Stomach (tissue), 9 donors: ENCODE results near the gene INTS1. TPM values are rescaled to one million over a fixed set of nuclear protein-coding genes. Genes with fewer than 3 reads are reported as not detected.

ENCODE experiments used
- DNase-seq, 2 donors: peaks; one replicate each; pipeline versions ENCODE4 v3.0.0 to v3.0.0-alpha.2; 2013 to 2019
- H3K27ac ChIP-seq, 5 donors: fragments of 200-600 bp in 4 of 5; sonication (generic) in 4 of 5; one replicate each; pipeline ENCODE4 v1.5.1; 2013 to 2019; ENCODE audit warnings: mild to moderate bottlenecking in 1 of 5, moderate library complexity in 1 of 5
- H3K27me3 ChIP-seq, 3 donors: fragments of 200-600 bp; sonication (generic); one replicate each; pipeline ENCODE4 v1.5.1; 2017 to 2019; ENCODE audit warnings: mixed run types in 1 of 3
- H3K36me3 ChIP-seq, 4 donors: fragments of 200-600 bp; sonication (generic); 1 replicate in 3 of 4; 2 replicates in 1 of 4; pipeline ENCODE4 v1.5.1; 2016 to 2019
- H3K4me1 ChIP-seq, 4 donors: fragments of 200-600 bp; sonication (generic); one replicate each; pipeline ENCODE4 v1.5.1; 2016 to 2019
- H3K4me3 ChIP-seq, 4 donors: fragments of 200-600 bp; sonication (generic) in 3 of 4; one replicate each; pipeline ENCODE4 v1.5.1; 2016 to 2019; ENCODE audit warnings: mild to moderate bottlenecking in 1 of 4
- H3K9me3 ChIP-seq, 4 donors: fragments of 200-600 bp; sonication (generic); one replicate each; pipeline ENCODE4 v1.5.1; 2016 to 2019
- CTCF ChIP-seq, 7 experiments: fragments of 450-650 bp in 4 of 7; fragments of 200-600 bp in 3 of 7; sonication (generic) in 3 of 7; IDR thresholded peaks; one replicate each; pipeline ENCODE4 v1.5.1; 2016 to 2019; ENCODE audit warnings: antibody characterized with exemption in 7 of 7, control low read depth in 2 of 7, mild to moderate bottlenecking in 1 of 7
- EP300 ChIP-seq: sonication (generic); formaldehyde crosslinking; IDR thresholded peaks from one replicate; pipeline ENCODE4 v1.6.1; 2017; ENCODE audit warnings: antibody characterized with exemption
- POLR2A ChIP-seq, 4 donors: fragments of 450-650 bp; IDR thresholded peaks; one replicate each; pipeline ENCODE4 v1.6.1; 2016; ENCODE audit warnings: antibody characterized with exemption in 4 of 4, control low read depth in 2 of 4, mild to moderate bottlenecking in 1 of 4, moderate library complexity in 1 of 4
- POLR2AphosphoS5 ChIP-seq, 3 donors: sonication (generic); formaldehyde crosslinking; IDR thresholded peaks; one replicate each; pipeline ENCODE4 v1.6.1; 2016; ENCODE audit warnings: antibody characterized with exemption in 3 of 3
- WGBS, 5 donors: extraction: QIAGEN DNeasy Blood & Tissue Kit in 3 of 5; methylation state at CpG; one replicate each; pipeline versions ENCODE4 v1.1.5 to v1.1.7; 2013 to 2018; 5-methylcytosine and 5-hydroxymethylcytosine counted together
- intact Hi-C: fragments of 100-400 bp; cut with DNase I; formaldehyde crosslinking; loops from one replicate; pipeline ENCODE4 v1.15.1; 2023; ENCODE audit warnings: low total_unique reads
- polyA plus RNA-seq, 3 donors: library from polyadenylated mRNA; stranded (reverse); fragments of 200-250 nt; gene quantifications; one replicate each; pipeline ENCODE4 v1.2.3, GENCODE V29; 2013
- total RNA-seq, 5 donors: library from RNA; depleted of rRNA; stranded (reverse); fragments of >200 nt; gene quantifications; one replicate each; pipeline versions ENCODE4 v1.1.0 to v1.2.3, GENCODE V29; 2014 to 2016
- donor health status: healthy with polysubstance abuse.
- donor health status: Bipolar disorder and iron deficiency.
- donor health status: healthy.

Gene INTS1
- total and polyA plus RNA-seq, 8 donors, result 24.4 to 724 (median 56.2) TPM

- intact Hi-C loops, result no loop called here
- TF ChIP-seq POLR2A (IDR thresholded peaks at IDR 0.05), result no peak
- H3K27me3 ChIP-seq, result no peaks in the 10 kb centered on the region
- 65 to 80% (median 75%) methylated on average over 15 to 19 of the region's 19 CpGs for WGBS, 5 donors
- H3K4me3 ChIP-seq, result no peak overlapping the region
- H3K4me1 ChIP-seq, result peaks cover 55 to 96% (median 82%) of the 10 kb centered on the region in 4 donors
- H3K36me3 ChIP-seq, result peaks cover 4 to 38% (median 23%) of the 10 kb centered on the region in 4 donors
- no peak for DNase-seq
- H3K9me3 ChIP-seq, result no peaks in the 10 kb centered on the region
- peak overlapping the region in 1 of 5 donors; percentile 23 for H3K27ac ChIP-seq
Observed at GRCh38 chr7:1452205-1452604, 52.0 kb downstream of the INTS1 start.

GRCh38 chr7:1450987-1451386 is 53.2 kb downstream of the INTS1 start:
- Histone ChIP-seq H3K4me1 (peaks cover 45 to 91% (median 77%) of the 10 kb centered on the region in 4 donors), H3K36me3 (peaks cover 4 to 38% (median 23%) of the 10 kb centered on the region in 4 donors), H3K27ac (peak overlapping the region in 2 of 5 donors; percentile 46 to 53), H3K4me3 (no peak overlapping the region), H3K27me3 (no peaks in the 10 kb centered on the region), H3K9me3 (no peaks in the 10 kb centered on the region)
- no peak for DNase-seq
- TF ChIP-seq CTCF (IDR thresholded peaks at IDR 0.05) (no peak), POLR2AphosphoS5 (IDR thresholded peaks at IDR 0.05) (no peak), POLR2A (IDR thresholded peaks at IDR 0.05) (no peak)
- 75 to 90% (median 86%) methylated on average over 8 to 11 of the region's 11 CpGs for WGBS, 5 donors
- intact Hi-C loops, result no loop called here

- 82 to 97% (median 87%) methylated on average over 4 to 18 of the region's 18 CpGs for WGBS, 5 donors
- Histone ChIP-seq H3K4me1 (peaks cover 39 to 90% (median 71%) of the 10 kb centered on the region in 4 donors), H3K4me3 (no peak overlapping the region), H3K9me3 (no peaks in the 10 kb centered on the region), H3K27ac (peak overlapping the region in 2 of 5 donors; percentile 46 to 53), H3K36me3 (peaks cover 4 to 42% (median 24%) of the 10 kb centered on the region in 4 donors), H3K27me3 (no peaks in the 10 kb centered on the region)
- no peak for DNase-seq
- TF ChIP-seq POLR2A (IDR thresholded peaks at IDR 0.05), result no peak
- no peak for TF ChIP-seq CTCF (IDR thresholded peaks at IDR 0.05)
- intact Hi-C loops, result no loop called here
Observed at GRCh38 chr7:1450431-1450830, 53.8 kb downstream of the INTS1 start.

- Histone ChIP-seq H3K4me1 (peaks cover 34 to 85% (median 67%) of the 10 kb centered on the region in 4 donors), H3K36me3 (peaks cover 4 to 47% (median 28%) of the 10 kb centered on the region in 4 donors), H3K4me3 (no peak overlapping the region), H3K9me3 (no peaks in the 10 kb centered on the region), H3K27ac (peak overlapping the region in 2 of 5 donors; percentile 46 to 53), H3K27me3 (no peaks in the 10 kb centered on the region)
- 56 to 72% (median 65%) methylated on average over 11 of the region's 11 CpGs for WGBS, 5 donors
- no peak for TF ChIP-seq CTCF (IDR thresholded peaks at IDR 0.05)
- TF ChIP-seq EP300, result no peak
- TF ChIP-seq POLR2A (IDR thresholded peaks at IDR 0.05), result no peak
- TF ChIP-seq POLR2AphosphoS5 (IDR thresholded peaks at IDR 0.05), result no peak
- DNase-seq, result no peak
- intact Hi-C loops, result no loop called here
Observed at GRCh38 chr7:1449951-1450350, 54.2 kb downstream of the INTS1 start.

GRCh38 chr7:1449501-1449900 is 54.7 kb downstream of the INTS1 start:
- H3K27me3 ChIP-seq, result no peaks in the 10 kb centered on the region
- H3K27ac ChIP-seq, result peak overlapping the region in 2 of 5 donors; percentile 46 to 53
- H3K4me3 ChIP-seq, result no peak overlapping the region
- no peak for DNase-seq
- intact Hi-C loops, result no loop called here
- peaks cover 30 to 81% (median 62%) of the 10 kb centered on the region in 4 donors for H3K4me1 ChIP-seq
- peaks cover 9 to 51% (median 33%) of the 10 kb centered on the region in 4 donors for H3K36me3 ChIP-seq
- WGBS, 5 donors, result 76 to 96% (median 90%) methylated on average over 7 to 13 of the region's 13 CpGs
- TF ChIP-seq POLR2A (IDR thresholded peaks at IDR 0.05) (no peak), CTCF (IDR thresholded peaks at IDR 0.05) (no peak), POLR2AphosphoS5 (IDR thresholded peaks at IDR 0.05) (no peak), EP300 (no peak)
- H3K9me3 ChIP-seq, result no peaks in the 10 kb centered on the region
